Gastroesophageal sphincter (tissue), 3 donors: ENCODE data around the gene IGF2R.

Experiments used
- EP300 ChIP-seq: sonication (generic); formaldehyde crosslinking; IDR thresholded peaks from one replicate; pipeline ENCODE4 v1.6.1; 2017; ENCODE audit warnings: antibody characterized with exemption, mild to moderate bottlenecking
- POLR2A ChIP-seq, 2 donors: fragments of 450-650 bp; IDR thresholded peaks; one replicate each; pipeline ENCODE4 v1.6.1; 2017; ENCODE audit warnings: antibody characterized with exemption in 2 of 2, mild to moderate bottlenecking in 2 of 2, moderate library complexity in 1 of 2
- POLR2AphosphoS5 ChIP-seq: sonication (generic); formaldehyde crosslinking; IDR thresholded peaks from one replicate; pipeline ENCODE4 v1.6.1; 2017; ENCODE audit warnings: antibody characterized with exemption
- TF ChIP-seq, protein P1 (sequence below), 4 experiments: fragments of 200-600 bp in 2 of 4; fragments of 450-650 bp in 2 of 4; sonication (generic) in 1 of 4; IDR thresholded peaks; one replicate each; pipeline ENCODE4 v1.5.1; 2017 to 2019; ENCODE audit warnings: antibody characterized with exemption in 4 of 4, mild to moderate bottlenecking in 2 of 4, moderate library complexity in 2 of 4

DNA sequence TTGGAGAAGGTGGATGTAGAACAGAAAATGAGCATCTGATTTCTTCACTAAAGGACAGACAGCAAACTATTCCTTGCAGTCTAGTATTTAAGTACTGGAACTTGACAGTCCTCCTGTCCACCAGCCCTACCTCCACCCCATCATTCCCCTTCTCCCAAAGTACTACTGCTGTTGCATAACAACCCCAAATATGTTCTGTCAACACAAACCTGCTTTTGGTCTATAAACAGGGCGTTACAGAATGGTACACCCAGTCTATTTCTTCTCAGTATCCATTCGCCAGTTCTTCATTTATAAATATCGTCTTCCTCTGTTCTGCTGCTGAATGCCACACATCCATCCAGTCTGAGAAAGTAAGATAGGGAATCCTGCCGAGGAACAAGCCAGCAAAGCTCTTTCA, 125.1 kb downstream of the IGF2R start:
- TF ChIP-seq, protein P1, sequence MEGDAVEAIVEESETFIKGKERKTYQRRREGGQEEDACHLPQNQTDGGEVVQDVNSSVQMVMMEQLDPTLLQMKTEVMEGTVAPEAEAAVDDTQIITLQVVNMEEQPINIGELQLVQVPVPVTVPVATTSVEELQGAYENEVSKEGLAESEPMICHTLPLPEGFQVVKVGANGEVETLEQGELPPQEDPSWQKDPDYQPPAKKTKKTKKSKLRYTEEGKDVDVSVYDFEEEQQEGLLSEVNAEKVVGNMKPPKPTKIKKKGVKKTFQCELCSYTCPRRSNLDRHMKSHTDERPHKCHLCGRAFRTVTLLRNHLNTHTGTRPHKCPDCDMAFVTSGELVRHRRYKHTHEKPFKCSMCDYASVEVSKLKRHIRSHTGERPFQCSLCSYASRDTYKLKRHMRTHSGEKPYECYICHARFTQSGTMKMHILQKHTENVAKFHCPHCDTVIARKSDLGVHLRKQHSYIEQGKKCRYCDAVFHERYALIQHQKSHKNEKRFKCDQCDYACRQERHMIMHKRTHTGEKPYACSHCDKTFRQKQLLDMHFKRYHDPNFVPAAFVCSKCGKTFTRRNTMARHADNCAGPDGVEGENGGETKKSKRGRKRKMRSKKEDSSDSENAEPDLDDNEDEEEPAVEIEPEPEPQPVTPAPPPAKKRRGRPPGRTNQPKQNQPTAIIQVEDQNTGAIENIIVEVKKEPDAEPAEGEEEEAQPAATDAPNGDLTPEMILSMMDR (IDR thresholded peaks at IDR 0.05), result no peak
- no peak for TF ChIP-seq POLR2A (IDR thresholded peaks at IDR 0.05)
- no peak for TF ChIP-seq POLR2AphosphoS5
- no peak for TF ChIP-seq EP300
